MM.1S (cell line): Measurements from ENCODE around the gene PDZRN3.

Source experiments
- DNase-seq: peaks from one replicate; pipeline ENCODE4 v3.0.0-alpha.2; 2015
- H2AFZ ChIP-seq: fragments of 300-600 bp; sonication (generic); 2 replicates; pipeline ENCODE4 v1.6.0; 2016; ENCODE audit warnings: antibody characterized with exemption, low read length
- H3F3A ChIP-seq: fragments of 300-600 bp; sonication (generic); 2 replicates; pipeline ENCODE4 v1.6.1; 2016; ENCODE audit warnings: mild to moderate bottlenecking, antibody characterized with exemption, low read length, moderate library complexity, mixed read lengths; ENCODE audit not compliant: insufficient read depth
- H3K27ac ChIP-seq: fragments of 300-600 bp; sonication (generic); 2 replicates; pipeline ENCODE4 v1.5.1; 2016; ENCODE audit warnings: mild to moderate bottlenecking, low read length
- H3K27me3 ChIP-seq: fragments of 300-600 bp; sonication (generic); replicated peaks from 2 replicates; pipeline ENCODE4 v1.6.0; 2016; ENCODE audit warnings: low read length; ENCODE audit not compliant: insufficient read depth
- H3K36me3 ChIP-seq: fragments of 300-600 bp; sonication (generic); replicated peaks from 2 replicates; pipeline ENCODE4 v1.6.1; 2016; ENCODE audit warnings: mild to moderate bottlenecking, low read length, mixed read lengths; ENCODE audit not compliant: insufficient read depth
- H3K4me1 ChIP-seq: fragments of 300-600 bp; sonication (generic); 2 replicates; pipeline ENCODE4 v1.6.1; 2016; ENCODE audit warnings: low read length, mixed read lengths
- H3K4me2 ChIP-seq: fragments of 300-600 bp; sonication (generic); 2 replicates; pipeline ENCODE4 v1.6.0; 2016; ENCODE audit warnings: low read depth, low read length
- H3K4me3 ChIP-seq: fragments of 300-600 bp; sonication (generic); 2 replicates; pipeline ENCODE4 v1.5.1; 2016; ENCODE audit warnings: low read length, mixed read lengths
- H3K79me2 ChIP-seq: fragments of 300-600 bp; sonication (generic); 2 replicates; pipeline ENCODE4 v1.6.1; 2016; ENCODE audit warnings: mixed run types, low read length, mixed read lengths
- H3K9ac ChIP-seq: fragments of 300-600 bp; sonication (generic); 2 replicates; pipeline ENCODE4 v1.6.1; 2016; ENCODE audit warnings: low read length, mixed read lengths
- H3K9me2 ChIP-seq: fragments of 300-600 bp; sonication (generic); replicated peaks from 2 replicates; pipeline ENCODE4 v1.6.1; 2016; ENCODE audit warnings: mild to moderate bottlenecking, low read length, mixed read lengths; ENCODE audit not compliant: insufficient read depth
- H3K9me3 ChIP-seq: fragments of 300-600 bp; sonication (generic); replicated peaks from 2 replicates; pipeline ENCODE4 v1.6.1; 2016; ENCODE audit warnings: mild to moderate bottlenecking, low read length, mixed read lengths; ENCODE audit not compliant: insufficient read depth
- H4K20me1 ChIP-seq: fragments of 300-600 bp; sonication (generic); 2 replicates; pipeline ENCODE4 v1.6.1; 2016; ENCODE audit warnings: mild to moderate bottlenecking, low read length, moderate library complexity, mixed read lengths; ENCODE audit not compliant: insufficient read depth
- EZH2 ChIP-seq: fragments of 300-600 bp; sonication (generic); optimal IDR thresholded peaks from 2 replicates; pipeline ENCODE3; 2017; ENCODE audit warnings: low read depth, mild to moderate bottlenecking, antibody characterized with exemption, low read length, mixed read lengths
- EZH2phosphoT487 ChIP-seq: fragments of 300-600 bp; sonication (generic); IDR thresholded peaks from 2 replicates; pipeline ENCODE4 v1.6.1; 2018; ENCODE audit warnings: antibody characterized with exemption, low read length
- TF ChIP-seq, protein P1 (sequence below): fragments of 300-600 bp; sonication (generic); IDR thresholded peaks from 2 replicates; pipeline ENCODE4 v1.5.1; 2016; ENCODE audit warnings: antibody characterized with exemption, low read length, mixed read lengths

The PDZRN3 gene

DNA sequence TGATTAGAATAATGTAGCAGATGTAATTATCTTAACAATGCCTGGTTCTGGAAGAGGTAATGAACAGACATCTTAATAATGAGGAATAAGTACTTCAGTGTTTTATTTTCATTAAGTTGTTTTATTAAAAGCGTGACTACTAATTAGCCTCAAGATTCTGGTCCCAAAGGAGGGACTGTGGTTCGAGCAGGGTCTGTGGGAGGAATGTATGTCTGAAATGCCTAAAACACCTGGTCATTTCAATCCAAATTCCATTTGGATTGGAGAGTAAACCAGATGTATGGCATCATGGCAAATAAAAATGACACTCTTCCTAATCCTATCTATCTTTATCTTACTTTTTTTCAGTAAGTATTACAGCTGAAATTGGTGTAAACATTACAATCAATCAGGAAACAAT, 243.2 kb downstream of the PDZRN3 start:
- Histone ChIP-seq H3K36me3 (no peaks in the 10 kb centered on the region), H3K4me1 (no peaks in the 10 kb centered on the region), H2AFZ (no peak overlapping the region), H3F3A (no peaks in the 10 kb centered on the region), H3K9me3 (no peaks in the 10 kb centered on the region), H3K9ac (no peak overlapping the region), H3K9me2 (no peaks in the 10 kb centered on the region), H3K4me2 (no peak overlapping the region), H4K20me1 (no peaks in the 10 kb centered on the region), H3K79me2 (no peaks in the 10 kb centered on the region), H3K27ac (no peak overlapping the region), H3K27me3 (no peaks in the 10 kb centered on the region), H3K4me3 (no peak overlapping the region)
- no peak for DNase-seq
- TF ChIP-seq EZH2phosphoT487 = no peak
- TF ChIP-seq, protein P1, sequence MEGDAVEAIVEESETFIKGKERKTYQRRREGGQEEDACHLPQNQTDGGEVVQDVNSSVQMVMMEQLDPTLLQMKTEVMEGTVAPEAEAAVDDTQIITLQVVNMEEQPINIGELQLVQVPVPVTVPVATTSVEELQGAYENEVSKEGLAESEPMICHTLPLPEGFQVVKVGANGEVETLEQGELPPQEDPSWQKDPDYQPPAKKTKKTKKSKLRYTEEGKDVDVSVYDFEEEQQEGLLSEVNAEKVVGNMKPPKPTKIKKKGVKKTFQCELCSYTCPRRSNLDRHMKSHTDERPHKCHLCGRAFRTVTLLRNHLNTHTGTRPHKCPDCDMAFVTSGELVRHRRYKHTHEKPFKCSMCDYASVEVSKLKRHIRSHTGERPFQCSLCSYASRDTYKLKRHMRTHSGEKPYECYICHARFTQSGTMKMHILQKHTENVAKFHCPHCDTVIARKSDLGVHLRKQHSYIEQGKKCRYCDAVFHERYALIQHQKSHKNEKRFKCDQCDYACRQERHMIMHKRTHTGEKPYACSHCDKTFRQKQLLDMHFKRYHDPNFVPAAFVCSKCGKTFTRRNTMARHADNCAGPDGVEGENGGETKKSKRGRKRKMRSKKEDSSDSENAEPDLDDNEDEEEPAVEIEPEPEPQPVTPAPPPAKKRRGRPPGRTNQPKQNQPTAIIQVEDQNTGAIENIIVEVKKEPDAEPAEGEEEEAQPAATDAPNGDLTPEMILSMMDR = no peak
- TF ChIP-seq EZH2 = no peak

DNA sequence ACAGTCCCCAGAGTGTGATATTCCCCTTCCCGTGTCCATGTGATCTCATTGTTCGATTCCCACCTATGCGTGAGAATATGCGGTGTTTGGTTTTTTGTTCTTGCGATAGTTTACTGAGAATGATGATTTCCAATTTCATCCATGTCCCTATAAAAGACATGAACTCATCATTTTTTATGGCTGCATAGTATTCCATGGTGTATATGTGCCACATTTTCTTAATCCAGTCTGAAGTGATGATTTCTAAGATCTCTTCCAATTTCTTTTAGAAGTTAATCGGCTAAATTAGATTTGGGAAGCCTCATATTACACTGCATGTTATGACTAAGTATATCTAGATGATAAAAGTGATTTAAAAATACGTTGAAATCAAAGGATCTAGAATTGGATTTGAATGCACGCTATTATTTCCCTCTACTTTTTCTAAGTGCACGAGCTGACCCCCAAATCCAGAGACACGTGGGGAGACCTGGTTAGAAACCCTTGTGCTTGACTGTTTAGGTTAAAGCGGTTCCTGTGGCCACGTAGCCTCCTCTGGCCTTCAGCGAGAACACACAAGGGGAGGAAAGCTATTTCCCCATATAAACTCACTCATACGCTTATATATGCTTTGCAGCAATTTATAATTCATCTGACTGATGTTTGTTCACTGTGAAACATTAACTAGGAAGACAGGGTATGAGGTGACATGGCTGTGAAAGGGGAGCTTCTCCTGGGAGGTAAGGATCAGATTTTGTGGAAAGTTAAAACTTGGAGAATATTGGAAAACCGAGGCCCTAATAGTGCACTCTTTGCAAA, 243.8 kb downstream of the PDZRN3 start:
- Histone ChIP-seq H3K36me3 (no peaks in the 10 kb centered on the region), H3K4me1 (no peaks in the 10 kb centered on the region), H2AFZ (no peak overlapping the region), H3K27ac (no peak overlapping the region), H4K20me1 (no peaks in the 10 kb centered on the region), H3K79me2 (no peaks in the 10 kb centered on the region), H3K9me3 (no peaks in the 10 kb centered on the region), H3K9me2 (no peaks in the 10 kb centered on the region), H3F3A (no peaks in the 10 kb centered on the region), H3K4me3 (no peak overlapping the region), H3K9ac (no peak overlapping the region), H3K4me2 (no peak overlapping the region), H3K27me3 (no peaks in the 10 kb centered on the region)
- TF ChIP-seq, protein P1 = no peak
- TF ChIP-seq EZH2 (no peak), EZH2phosphoT487 (no peak)
- no peak for DNase-seq

DNA sequence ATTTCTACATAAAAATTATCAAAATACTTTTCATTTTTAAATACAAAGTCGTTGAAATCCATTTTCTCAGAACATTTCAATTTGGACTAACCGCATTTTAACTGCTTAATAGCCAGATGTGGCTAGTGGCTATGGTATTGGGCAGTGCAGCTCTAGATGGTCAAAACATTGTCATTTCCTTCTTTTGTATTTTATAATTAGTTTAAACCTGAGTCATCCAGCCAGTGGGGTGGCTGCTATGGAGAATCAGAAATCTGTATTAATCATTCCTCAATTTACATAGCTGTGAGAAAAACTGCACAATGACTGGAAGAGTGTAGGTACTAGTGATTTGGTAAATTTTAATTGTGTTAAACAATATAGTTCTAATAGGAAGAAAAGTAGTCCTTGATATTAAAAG, 245.3 kb downstream of the PDZRN3 start:
- Histone ChIP-seq H3K36me3 (no peaks in the 10 kb centered on the region), H3K4me3 (no peak overlapping the region), H3K27ac (no peak overlapping the region), H3F3A (no peaks in the 10 kb centered on the region), H3K27me3 (no peaks in the 10 kb centered on the region), H2AFZ (no peak overlapping the region), H3K4me1 (no peaks in the 10 kb centered on the region), H3K9ac (no peak overlapping the region), H3K4me2 (no peak overlapping the region), H3K9me3 (no peaks in the 10 kb centered on the region), H4K20me1 (no peaks in the 10 kb centered on the region), H3K79me2 (no peaks in the 10 kb centered on the region), H3K9me2 (no peaks in the 10 kb centered on the region)
- TF ChIP-seq EZH2 = no peak
- TF ChIP-seq, protein P1 = no peak
- TF ChIP-seq EZH2phosphoT487 = no peak
- no peak for DNase-seq
